ENCODE data around the gene ARHGEF37. TPM values are rescaled to one million over a fixed set of nuclear protein-coding genes. Genes with fewer than 3 reads are reported as not detected.

ARHGEF37 gene
- total RNA-seq, 1 experiment from 2014 or later: 0.42 TPM

DNA sequence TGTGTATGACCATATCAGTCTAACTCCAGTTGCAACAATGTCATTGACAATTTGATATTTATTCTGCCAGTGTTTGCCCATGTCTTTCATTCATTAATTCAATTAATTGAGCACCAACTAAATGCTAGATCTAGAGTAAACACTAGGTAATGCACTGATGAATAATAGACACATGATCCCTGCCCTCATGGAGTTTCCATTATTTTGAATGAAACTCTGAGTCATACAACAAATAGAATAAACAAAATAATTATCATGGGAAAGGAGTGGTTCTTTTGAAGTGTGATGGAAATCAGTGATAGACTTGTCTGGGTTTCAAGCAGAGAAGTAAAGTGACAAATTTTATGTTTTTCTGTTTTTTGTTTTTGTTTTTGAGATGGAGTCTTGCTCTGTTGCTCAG is 4.6 kb downstream of the ARHGEF37 start:
- Histone ChIP-seq H3K23me2 (ENCODE audit: insufficient read length, low read depth, low read length, poor library complexity, severe bottlenecking) (peaks cover 6% of the 10 kb centered on the region), H3K4ac (ENCODE audit: low read depth, low read length) (no peak overlapping the region), H2BK120ac (ENCODE audit: low read depth, low read length, poor library complexity, severe bottlenecking) (no peak overlapping the region), H4K5ac (ENCODE audit: insufficient read length, low read depth, low read length) (no peak overlapping the region), H4K8ac (replicated peaks; ENCODE audit: insufficient read length, low read depth, low read length) (no peak overlapping the region), H2BK20ac (ENCODE audit: low read depth, low read length, poor library complexity, severe bottlenecking) (no peak overlapping the region), H2AK5ac (ENCODE audit: insufficient read length, low read length) (no peak overlapping the region), H2BK12ac (ENCODE audit: insufficient read length, low read depth, low read length) (no peak overlapping the region), H3K27me3 (ENCODE audit: insufficient read depth, low read length) (peaks cover under 1% of the 10 kb centered on the region; the same call in 1 of the 2 replicates), H3T11ph (ENCODE audit: low read length) (no peak overlapping the region), H3K4me2 (ENCODE audit: insufficient read depth, insufficient read length, low read length) (no peak overlapping the region), H2BK5ac (ENCODE audit: insufficient read length, low read length) (no peak overlapping the region), H4K20me1 (ENCODE audit: control insufficient read depth, insufficient read depth, insufficient read length) (no peaks in the 10 kb centered on the region), H2AFZ (ENCODE audit: low read length) (no peak overlapping the region), H3K14ac (ENCODE audit: insufficient read depth, low read length) (no peak overlapping the region), H3K9ac (ENCODE audit: extremely low read depth, insufficient read length, low read length) (no peak overlapping the region), H3K9me3 (ENCODE audit: control insufficient read depth, low read depth, low read length) (no peaks in the 10 kb centered on the region), H3K18ac (ENCODE audit: insufficient read length, low read depth, low read length) (no peak overlapping the region), H3K79me2 (ENCODE audit: insufficient read depth, low read length) (no peaks in the 10 kb centered on the region), H3K56ac (ENCODE audit: insufficient read length, low read depth, low read length) (no peak overlapping the region), H3K27ac (ENCODE audit: insufficient read length, low read depth, low read length) (no peak overlapping the region), H3K79me1 (ENCODE audit: insufficient read depth, low read depth, low read length, poor library complexity, severe bottlenecking) (no peaks in the 10 kb centered on the region), H2BK15ac (ENCODE audit: low read depth, low read length) (no peak overlapping the region), H3K4me1 (ENCODE audit: insufficient read depth, low read length) (no peaks in the 10 kb centered on the region), H4K91ac (ENCODE audit: insufficient read length, low read depth, low read length) (no peak overlapping the region), H3K23ac (ENCODE audit: insufficient read length, low read depth, low read length) (no peak overlapping the region)
- no peak overlapping the region for H3K27ac Mint-ChIP-seq
- no peaks in the 10 kb centered on the region for H3K9me3 Mint-ChIP-seq
- DNase-seq: no peak
- no peaks in the 10 kb centered on the region for H3K36me3 Mint-ChIP-seq (ENCODE audit: insufficient read depth in 1 of 3, low read depth in 3 of 3)
- H3K4me1 Mint-ChIP-seq: peaks cover 9 to 10% of the 10 kb centered on the region in 2 experiments
- TF ChIP-seq CTCF (conservative IDR thresholded peaks at IDR 0.05): no peak
- peaks cover 19% of the 10 kb centered on the region for H3K27me3 Mint-ChIP-seq (ENCODE audit: low read depth)
- H3K4me3 Mint-ChIP-seq: no peak overlapping the region
